CD4-positive, alpha-beta T cell treated with Interleukin-21 for 1 hour (primary cell): Measurements from ENCODE around the gene RAB5A.
"Not testable (repeated sequence)": the region's sequence is repeated elsewhere in the genome, so short reads cannot be mapped to it uniquely, and the experiment has no call there.

Experiments
- DNase-seq: peaks from one replicate; pipeline ENCODE4 v3.0.0-alpha.2; 2020

RAB5A gene

DNA sequence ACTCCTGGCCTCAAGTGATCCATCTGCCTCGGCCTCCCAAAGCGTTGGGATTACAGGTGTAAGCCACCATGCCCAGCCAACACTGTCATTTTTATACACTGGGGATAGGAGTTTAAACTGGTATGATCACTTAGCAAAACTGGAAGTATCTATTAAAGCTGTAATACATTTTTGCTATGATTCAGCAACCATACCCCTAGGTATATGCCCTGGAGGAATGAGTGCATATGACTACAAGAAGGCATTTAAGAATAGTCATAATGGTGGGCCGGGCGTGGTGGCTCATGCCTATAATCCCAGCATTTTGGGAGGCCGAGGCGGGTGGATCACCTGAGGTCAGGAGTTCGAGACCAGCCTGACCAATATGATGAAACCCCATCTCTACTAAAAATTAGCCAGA, 85.0 kb downstream of the RAB5A start:
- DNase-seq, result not testable (repeated sequence)
